RWPE1 (cell line): Measurements from ENCODE around the gene WFIKKN2.

Source experiments
- CTCF ChIA-PET: fragments of 350-600 bp; sonication (Branson Sonifier 250); formaldehyde crosslinking; extraction: SDS; loops from one replicate; lab custom pipeline; 2021; lab: Yijun Ruan, JAX
- POLR2A ChIA-PET: fragments of 400-600 bp; formaldehyde crosslinking; extraction: SDS; loops from one replicate; lab custom pipeline; 2020; ENCODE audit warnings: antibody characterized with exemption; ENCODE audit not compliant: low non-redundant PET; lab: Yijun Ruan, JAX
- DNase-seq: peaks from one replicate; pipeline ENCODE4 v3.0.0; 2012; ENCODE audit warnings: low spot score
- H3K27ac ChIP-seq: fragments of 450-650 bp; 2 replicates; pipeline ENCODE4 v1.5.1; 2017
- TF ChIP-seq, protein P1 (sequence below): fragments of 450-650 bp; conservative IDR thresholded peaks from 2 replicates; pipeline ENCODE4 v1.5.1; 2017; ENCODE audit warnings: low read depth, mild to moderate bottlenecking

The WFIKKN2 gene

DNA sequence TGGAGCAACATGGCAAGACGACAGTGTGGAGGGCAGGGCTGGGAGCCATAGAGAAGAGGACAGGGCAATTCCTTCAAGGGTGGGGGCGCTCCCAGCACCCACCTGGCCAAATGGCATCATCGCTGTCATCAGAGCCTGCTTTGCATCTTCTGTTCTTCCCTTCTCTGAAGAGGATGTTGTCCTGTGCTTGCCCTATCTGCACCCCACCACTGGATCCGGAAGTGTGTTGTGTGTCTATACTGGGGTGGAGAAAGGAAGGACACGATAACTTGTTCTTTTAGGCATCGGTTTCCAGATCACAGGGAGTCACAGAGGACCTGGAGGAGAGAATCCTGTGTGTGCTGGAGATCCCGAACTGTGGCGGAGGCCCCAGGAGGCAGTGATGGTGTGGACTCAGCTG lies 42.4 kb upstream of the WFIKKN2 start:
- TF ChIP-seq, protein P1, sequence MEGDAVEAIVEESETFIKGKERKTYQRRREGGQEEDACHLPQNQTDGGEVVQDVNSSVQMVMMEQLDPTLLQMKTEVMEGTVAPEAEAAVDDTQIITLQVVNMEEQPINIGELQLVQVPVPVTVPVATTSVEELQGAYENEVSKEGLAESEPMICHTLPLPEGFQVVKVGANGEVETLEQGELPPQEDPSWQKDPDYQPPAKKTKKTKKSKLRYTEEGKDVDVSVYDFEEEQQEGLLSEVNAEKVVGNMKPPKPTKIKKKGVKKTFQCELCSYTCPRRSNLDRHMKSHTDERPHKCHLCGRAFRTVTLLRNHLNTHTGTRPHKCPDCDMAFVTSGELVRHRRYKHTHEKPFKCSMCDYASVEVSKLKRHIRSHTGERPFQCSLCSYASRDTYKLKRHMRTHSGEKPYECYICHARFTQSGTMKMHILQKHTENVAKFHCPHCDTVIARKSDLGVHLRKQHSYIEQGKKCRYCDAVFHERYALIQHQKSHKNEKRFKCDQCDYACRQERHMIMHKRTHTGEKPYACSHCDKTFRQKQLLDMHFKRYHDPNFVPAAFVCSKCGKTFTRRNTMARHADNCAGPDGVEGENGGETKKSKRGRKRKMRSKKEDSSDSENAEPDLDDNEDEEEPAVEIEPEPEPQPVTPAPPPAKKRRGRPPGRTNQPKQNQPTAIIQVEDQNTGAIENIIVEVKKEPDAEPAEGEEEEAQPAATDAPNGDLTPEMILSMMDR: no peak
- CTCF ChIA-PET: no interaction called here

DNA sequence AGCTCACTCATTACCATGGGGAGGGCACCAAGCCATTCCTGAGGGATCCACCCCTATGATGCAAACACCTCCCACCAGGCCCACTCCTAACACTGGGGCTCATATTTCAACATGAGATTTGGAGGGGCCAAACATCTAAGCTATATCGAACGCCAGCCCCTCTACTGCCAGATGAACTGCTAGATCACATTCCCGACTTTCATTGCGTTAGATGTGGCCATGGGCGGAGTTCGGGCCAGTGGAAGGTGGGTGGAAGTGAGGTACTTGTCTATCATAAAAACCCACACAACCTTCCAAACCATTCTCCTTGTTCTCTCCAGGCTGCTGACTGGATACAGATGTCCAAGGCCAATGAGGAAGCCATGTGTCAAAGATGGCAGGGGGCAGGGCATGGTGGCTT lies 41.0 kb upstream of the WFIKKN2 start:
- CTCF ChIA-PET: no interaction called here
- TF ChIP-seq, protein P1: no peak
- no peak overlapping the region for H3K27ac ChIP-seq
- POLR2A ChIA-PET: no interaction called here
- no peak for DNase-seq

More for the DNA sequence above, 42.4 kb upstream of the WFIKKN2 start:
- H3K27ac ChIP-seq: no peak overlapping the region; the same call in 1 of the 2 replicates
- DNase-seq: no peak
- POLR2A ChIA-PET: no interaction called here

GRCh38 chr17:50797135-50797810 lies 38.1 kb upstream of the WFIKKN2 start:
- ChIA-PET CTCF (no interaction called here), POLR2A (no interaction called here)
- no peak overlapping the region for H3K27ac ChIP-seq
- no peak for DNase-seq
- TF ChIP-seq, protein P1: no peak

DNA sequence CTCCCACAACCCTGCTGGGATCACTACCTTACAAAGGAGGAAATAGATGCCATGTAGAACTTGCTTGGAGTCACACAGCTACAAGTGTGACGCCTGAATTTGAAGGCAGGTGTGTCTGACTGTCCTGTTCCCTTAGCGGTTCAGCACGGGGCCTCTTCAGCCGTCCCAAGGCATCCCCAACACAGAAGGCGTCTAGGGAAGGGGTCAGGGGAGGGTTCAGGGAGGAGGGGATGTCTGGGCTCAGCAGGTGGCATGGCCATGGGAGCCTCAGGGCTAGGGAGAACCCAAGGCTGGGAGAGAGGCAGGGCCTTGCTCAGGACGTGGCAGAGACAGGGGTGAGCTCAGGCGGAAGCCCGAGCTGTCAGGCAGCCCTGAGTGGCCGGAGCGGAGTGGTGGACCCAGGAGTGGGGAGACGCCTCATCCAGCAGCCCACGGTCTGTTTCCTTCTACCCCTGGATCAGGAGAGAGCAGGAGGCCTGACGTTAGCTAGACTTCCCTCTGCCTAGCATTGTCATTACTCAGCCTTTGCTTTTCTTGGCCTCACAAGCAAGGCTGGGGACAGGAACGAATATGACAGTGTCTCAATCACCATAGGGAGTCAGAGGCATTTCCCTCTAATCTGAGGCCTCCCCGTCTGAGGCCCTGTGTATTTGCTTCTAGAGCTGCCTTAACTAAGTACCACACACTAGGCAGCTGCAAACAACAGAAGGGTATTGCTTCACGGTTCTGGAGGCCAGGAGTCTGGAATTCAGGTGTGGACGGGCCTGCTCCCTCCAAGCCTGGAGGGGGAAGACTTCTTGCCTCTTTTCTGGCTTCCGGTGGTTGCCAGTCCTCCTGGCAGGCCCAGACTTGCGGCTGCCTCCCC lies 36.7 kb upstream of the WFIKKN2 start:
- TF ChIP-seq, protein P1: no peak
- ChIA-PET POLR2A (no interaction called here), CTCF (interaction anchor here (1.4 kb wide), 1 partner anchor 16 kb away, joined by 4 read pairs; no protein-coding TSS in a partner anchor)
- peak overlapping the region; percentile 84 for H3K27ac ChIP-seq
- peak; percentile 68 for DNase-seq

DNA sequence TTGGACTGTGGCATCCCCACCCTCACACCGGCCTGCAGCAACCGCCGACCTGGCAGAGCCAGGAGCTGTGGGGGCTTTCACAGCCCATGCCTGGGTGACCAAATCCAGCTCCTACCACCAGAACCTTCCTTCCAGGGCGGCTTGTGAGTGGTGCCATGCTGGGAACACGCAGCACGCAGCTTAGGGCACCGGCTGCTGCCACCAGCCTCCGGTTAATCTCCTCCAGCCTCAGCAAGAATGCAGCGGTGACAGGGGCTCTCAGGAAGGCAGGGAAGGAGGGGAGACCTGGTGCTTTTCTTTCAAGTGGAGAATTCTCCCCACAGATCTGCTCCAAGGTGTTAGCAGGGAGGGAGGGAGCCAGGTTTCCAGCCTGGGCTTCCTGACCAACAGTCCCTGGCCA lies 35.8 kb upstream of the WFIKKN2 start:
- TF ChIP-seq, protein P1: no peak
- ChIA-PET POLR2A (no interaction called here), CTCF (interaction anchor here (1.4 kb wide), 1 partner anchor 17 kb away, joined by 4 read pairs; no protein-coding TSS in a partner anchor)
- DNase-seq: no peak
- peak overlapping the region; percentile 84 for H3K27ac ChIP-seq

- POLR2A ChIA-PET: no interaction called here
- TF ChIP-seq, protein P1: no peak
- no peak for DNase-seq
- CTCF ChIA-PET: interaction anchor here (0.7 kb wide), 1 partner anchor 16 kb away, joined by 3 read pairs; no protein-coding TSS in a partner anchor
- no peak overlapping the region; the same call in 1 of the 2 replicates for H3K27ac ChIP-seq
Observed at GRCh38 chr17:50800196-50800700, 35.1 kb upstream of the WFIKKN2 start.
